GM12891 (cell line): Measurements from ENCODE around the gene CENATAC.

Experiments
- POLR2A ChIP-seq: IDR thresholded peaks from 2 replicates; pipeline ENCODE4 v1.6.1; 2011; ENCODE audit warnings: low read depth, low read length, control low read depth
- POLR2AphosphoS5 ChIP-seq: IDR thresholded peaks from 2 replicates; pipeline ENCODE4 v1.6.1; 2011; ENCODE audit warnings: low read depth, low read length, control low read depth
- SPI1 ChIP-seq: IDR thresholded peaks from 2 replicates; pipeline ENCODE4 v1.6.1; 2011; ENCODE audit warnings: low read depth, low read length, control low read depth
- TAF1 ChIP-seq: IDR thresholded peaks from 2 replicates; pipeline ENCODE4 v1.6.1; 2011; ENCODE audit warnings: low read depth, low read length, control low read depth

- TF ChIP-seq POLR2A, result no peak
- TF ChIP-seq TAF1, result no peak
- TF ChIP-seq SPI1, result no peak
- TF ChIP-seq POLR2AphosphoS5, result no peak
These were observed 24.0 kb upstream of the CENATAC start for GRCh38 chr11:118973985-118974384.
